HG03521 (cell line): ENCODE measurements around the gene MMP10.
"Not testable (repeated sequence)": the region's sequence is repeated elsewhere in the genome, so short reads cannot be mapped to it uniquely, and the experiment has no call there.

Experiments
- ATAC-seq: cut with Tn5 transposase; IDR thresholded peaks from one replicate; pipeline ENCODE4 v1.9.1; 2021; ENCODE audit warnings: mild to moderate bottlenecking, moderate library complexity; ENCODE audit not compliant: unreplicated experiment

Gene MMP10

DNA sequence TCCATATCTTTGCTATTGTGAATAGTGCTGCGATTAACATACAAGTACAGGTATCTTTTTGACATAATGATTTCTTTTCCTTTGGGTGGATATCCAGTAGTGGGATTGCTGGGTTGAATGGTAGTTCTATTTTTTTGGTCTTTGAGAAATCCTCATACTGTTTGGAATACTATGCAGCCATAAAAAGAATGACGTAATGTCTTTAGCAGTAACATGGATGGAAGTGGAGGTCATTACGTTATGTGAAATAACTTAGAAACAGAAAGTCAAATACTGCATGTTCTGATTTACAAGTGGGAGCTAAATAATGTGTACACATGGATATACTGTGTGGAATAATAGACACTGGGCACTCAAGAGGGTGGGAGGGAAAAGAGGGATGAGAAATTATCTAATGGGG, 4.0 kb upstream of the MMP10 start:
- no peak for ATAC-seq

DNA sequence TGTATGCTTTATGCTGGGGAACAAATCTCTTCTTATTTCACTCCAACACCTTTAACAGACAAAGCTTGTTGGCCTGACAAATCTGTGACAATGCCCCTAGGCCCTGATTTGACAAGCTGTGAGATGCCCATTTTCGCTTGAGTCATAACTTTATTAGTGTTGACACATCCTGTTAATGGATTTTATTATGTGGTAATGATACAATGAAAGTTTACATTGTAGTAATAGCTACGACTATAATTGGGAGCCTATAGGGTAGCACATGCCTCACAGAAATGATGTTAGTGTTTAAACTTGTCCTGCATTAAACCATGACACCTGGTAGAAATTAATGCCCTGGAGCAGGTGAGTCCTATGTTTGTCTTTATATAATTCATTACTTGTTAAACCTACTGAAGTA, 3.3 kb upstream of the MMP10 start:
- no peak for ATAC-seq

DNA sequence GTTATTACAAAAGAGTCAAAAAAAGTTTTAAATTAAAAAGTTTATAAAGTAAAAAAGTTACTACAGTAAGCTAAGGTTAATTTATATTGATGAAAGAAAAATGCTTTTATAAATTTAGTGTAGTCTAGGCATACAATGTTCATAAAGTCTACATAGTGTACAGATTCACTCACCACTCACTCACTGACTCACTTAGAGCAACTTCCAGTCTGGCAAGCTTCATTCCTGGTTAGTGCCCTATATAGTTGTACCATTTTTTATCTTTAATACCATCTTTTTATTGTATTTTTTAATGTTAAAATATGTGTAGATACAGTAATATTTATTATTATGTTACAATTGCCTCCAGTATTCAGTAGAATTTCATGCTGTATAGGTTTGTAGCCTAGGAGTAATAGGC, 2.6 kb upstream of the MMP10 start:
- ATAC-seq, result no peak

DNA sequence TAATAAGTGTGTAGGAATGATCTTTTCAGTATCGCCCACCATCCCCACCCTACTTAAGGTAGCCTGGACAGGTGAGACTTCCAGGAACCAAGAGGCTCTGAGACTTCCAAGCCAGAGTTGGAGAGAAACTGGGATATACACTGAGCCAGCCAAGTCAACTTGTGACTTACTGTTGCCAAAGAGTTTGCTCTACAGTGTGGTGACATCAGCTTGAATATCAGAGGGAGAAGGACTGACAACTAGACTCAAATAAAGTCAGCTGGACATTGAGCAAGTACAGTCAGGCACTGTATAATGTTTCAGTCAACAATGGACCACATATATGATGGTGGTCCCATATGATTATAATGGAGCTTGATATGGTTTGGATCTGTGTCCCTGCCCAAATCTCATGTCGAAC, 1.2 kb upstream of the MMP10 start:
- ATAC-seq, result no peak

DNA sequence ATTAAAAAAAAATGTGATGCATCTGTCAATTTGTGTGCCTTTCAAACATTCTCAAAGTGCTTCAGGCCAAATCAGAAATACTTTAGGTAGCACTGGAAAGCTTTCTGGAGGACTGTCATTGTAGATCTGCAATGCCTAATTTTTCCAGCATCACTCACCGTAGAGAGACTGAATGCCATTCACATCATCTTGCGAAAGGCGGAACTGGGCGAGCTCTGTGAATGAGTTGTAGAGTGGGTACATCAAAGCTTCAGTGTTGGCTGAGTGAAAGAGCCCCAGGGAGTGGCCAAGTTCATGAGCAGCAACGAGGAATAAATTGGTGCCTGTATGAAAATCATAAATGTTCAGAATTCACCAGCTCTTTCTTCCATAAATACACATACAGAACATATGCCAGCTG, 4.0 kb downstream of the MMP10 start:
- ATAC-seq, result no peak

DNA sequence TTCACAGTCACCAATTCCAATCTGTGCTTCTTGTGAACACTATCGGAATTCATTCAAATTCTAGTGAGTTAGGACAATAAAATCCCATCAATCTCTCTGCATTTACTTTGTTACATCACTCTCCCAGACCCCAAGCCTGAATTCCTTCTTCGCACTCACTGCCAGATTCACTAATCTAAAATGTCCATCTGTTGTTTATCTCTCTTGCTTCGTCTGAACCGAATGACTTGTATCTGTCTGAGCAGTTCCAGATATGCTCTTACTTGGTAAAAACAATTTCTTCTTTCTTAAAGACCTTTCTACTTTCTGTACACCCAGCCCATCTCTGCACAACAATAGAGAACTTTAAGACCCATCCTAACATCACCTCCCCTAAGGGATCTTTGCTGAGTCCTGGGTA, 7.0 kb downstream of the MMP10 start:
- ATAC-seq, result no peak

DNA sequence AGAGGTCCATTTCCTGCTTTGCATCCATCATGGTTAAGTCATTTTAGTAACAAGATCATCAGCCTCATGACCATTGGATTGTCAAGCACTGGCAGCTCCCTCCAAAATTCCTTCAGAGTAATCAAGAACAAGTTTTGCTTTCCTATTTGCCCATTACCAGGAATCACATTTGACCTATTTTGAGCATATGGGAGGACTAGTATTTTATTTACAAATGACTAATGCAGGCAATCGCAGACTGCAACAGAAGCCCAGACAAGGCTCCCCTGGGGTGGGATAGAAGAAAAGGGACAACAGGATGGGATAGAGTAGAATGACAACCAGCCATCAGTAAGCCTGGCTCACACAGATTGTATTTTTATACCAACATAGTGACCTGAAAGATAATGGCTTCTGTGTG, 9.1 kb downstream of the MMP10 start:
- ATAC-seq, result no peak

DNA sequence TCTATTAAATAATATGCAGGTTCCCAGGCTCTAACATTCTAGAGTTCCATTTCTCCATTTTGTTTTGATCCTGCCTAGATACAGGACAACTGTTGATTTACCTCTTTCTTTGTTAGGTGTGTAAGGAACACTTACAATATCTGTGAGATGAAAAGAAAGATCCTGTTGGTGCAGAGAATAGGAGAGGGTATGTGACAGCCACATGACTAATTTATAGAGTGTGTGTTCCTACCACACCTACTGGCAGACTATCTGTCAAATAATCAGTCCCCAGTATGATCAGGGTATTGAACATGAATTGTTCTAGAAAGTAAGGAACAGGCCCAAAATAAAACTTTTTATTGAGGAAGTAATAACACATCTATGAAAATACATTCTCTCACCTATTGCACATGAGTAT, 10.2 kb downstream of the MMP10 start:
- no peak for ATAC-seq

DNA sequence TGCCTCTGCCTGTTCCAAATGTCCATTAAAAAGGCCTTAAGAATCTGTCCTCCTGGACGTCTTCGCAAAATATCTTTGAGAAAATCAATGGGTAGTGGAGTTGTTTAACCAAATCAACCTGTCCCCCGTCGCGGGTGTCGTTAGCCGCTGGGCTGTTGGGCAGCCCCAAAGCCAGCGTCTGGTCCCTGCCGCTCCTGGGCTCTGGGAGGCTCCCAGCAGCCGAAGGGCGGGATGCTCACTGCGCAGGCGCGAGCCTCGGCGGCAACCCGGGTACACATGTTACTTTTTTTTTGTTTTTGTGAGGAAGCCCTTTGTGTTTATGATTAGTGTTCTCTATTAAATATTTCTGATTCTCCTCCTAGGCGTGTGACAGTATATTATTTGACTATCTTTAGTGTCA, 12.6 kb downstream of the MMP10 start:
- no peak for ATAC-seq

DNA sequence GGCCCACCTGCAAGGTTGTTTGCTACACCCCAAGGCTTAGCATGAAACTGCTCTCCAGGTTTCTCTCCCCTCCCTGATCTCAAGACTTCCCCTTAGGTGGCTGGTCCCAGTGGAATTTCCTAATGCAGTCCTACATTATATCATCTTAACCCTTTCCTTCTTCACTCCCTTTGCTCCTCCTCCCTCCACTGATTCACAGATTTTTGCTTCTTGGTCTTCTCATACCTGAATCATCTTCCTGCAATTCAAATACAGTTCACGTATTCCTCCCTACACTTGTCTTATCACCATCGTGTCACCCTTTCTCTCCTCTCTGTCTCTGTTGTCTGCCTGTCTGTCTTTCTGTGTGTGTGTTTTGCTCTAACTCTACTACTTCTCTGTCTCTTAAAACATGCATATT, 17.0 kb downstream of the MMP10 start:
- no peak for ATAC-seq

DNA sequence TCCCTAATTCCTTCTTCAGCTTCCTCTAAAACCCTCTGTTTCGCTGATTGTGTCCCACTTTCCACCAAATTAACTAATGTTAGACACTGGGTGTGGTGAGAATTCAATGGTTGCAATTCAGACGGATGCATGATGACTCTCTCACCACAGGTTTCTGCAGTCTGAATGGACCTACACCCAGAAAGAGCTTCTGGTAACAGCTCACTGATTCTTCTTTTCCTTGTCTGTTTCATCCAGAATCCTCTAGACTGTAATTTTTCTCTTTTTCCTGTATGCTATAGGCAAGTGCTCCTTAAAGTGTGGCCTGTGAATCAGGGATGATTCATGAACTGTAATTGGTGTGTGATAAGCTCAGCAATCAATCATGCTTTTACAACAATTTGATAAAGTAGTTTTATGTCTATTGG, 18.1 kb downstream of the MMP10 start:
- ATAC-seq, result no peak

DNA sequence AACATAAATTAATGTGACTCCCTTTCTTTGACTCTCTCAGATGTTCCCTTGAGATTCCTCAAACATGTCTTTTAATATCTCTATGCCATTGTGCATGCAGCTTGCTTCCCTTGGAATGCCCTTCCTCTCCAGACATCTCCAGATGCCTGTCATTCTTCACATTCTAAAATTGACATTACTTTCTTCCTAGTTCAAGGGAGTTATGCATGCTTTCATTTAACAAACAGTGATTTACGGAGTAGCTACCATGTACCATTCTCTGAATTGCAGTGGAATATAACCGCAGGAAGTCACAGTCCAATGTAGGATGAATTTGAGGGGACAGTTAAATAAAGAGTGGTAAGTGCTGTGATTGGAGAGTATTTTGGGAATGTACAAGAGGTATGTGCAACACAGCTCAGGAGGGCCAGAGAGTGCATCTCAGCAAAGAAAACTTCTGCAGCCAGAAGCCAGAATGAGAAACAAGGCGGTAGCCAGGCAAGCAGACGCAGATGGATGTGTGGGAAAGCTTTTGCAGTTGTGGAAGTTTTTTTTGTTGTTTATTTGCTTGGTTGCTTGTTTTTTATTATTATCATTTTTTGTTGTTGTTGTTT, 18.7 kb downstream of the MMP10 start:
- ATAC-seq, result no peak

DNA sequence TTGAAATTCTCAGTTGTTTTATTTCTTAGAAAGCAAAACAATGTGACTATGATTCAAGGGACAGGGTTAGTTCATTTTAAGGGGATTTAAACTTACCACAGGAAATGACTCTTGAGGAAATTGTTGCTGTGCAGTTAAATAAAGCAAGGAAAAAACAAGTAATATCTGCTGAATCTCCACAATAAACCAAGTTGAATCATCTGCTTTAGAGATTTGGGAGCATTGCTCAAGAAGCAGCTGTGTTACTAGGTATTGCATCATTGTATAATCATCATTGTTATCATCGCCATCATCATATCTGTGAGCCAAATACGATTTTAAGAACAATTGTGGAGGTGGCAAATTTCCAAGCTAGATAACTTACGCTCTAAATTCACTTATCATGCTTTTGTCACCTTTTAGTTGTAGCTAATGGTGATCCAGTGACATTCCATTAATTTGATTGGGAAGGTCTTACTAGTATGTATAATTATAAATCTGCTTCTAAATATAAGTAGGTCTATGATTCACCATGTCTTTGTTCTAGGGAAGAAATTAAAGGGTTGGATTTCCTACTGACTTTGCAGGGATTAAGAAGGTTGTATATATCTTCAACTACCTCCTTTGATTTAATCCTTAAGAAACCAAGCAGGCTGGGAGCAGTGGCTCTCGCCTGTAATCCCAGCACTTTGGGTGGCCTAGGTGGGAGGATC, 19.9 kb downstream of the MMP10 start:
- no peak for ATAC-seq

DNA sequence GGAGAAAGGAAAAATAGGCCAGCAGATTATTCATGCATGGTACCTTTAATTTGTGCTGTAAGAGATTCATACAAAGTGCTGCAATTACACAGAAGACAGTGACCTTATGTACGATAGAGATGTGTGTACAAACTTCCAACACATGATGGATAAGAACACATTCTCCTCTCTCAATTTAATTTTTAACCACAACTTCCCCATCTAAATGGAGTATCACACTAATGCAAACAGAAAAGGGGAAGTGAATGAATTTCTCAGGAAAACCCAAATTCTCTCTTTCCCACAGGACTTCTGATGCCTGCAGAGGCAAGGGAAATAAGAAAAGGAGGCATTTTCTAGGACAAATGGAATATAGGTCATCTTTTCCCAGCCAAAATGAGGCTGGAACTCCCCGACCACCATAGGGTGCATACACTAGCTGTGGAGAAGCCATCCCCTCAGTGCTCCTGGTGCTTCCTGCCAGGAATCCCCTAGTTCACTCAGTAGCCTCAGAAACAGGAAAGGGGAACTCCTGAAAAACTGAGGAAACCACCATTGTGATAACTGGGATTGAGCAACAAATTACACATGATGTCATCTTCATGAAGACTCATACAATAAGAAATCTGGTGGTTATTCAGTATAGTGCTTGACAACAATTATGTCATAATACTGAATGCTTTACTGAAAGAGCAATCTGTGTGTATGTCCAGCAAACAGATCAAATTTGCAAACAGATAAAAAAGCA, 22.4 kb downstream of the MMP10 start:
- no peak for ATAC-seq

DNA sequence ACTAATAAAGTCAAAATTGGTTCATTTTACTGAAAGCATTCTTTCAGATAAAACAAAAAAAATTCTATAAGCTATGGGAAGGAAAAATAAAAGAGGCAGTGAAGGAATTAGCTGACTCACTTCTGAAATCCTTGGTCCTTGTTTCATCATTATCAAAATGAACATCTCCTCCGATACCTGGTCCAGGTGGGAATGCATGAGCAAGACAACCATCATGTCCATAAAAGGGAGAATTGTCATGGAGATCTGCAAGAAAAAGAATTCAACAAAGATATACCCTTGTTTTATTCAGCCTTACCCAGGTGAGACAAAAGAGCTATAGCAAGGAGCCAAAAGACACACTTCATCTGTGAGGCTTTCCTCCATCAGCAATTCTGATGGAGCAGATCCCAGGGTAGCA, 27.2 kb downstream of the MMP10 start:
- ATAC-seq, result no peak

DNA sequence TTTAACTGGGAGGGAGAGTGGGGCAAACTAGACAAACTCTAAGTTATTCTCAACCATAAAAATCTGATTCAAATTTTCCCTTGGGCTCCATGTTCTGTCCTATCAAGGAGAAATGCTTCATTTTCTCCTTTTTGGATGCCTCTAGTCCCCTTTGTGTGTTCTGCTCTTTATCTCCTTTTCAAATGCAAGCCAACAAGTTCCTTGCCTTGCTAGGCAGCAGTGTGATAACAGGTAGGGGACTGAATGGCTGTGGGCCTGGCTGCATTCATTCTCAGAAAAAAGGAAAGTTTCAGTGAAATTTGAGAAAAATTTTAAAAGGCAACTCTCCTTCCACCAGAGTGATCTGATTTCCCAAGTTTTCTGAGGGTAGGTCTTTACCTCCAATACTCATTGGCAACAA, 28.8 kb downstream of the MMP10 start:
- ATAC-seq, result no peak

DNA sequence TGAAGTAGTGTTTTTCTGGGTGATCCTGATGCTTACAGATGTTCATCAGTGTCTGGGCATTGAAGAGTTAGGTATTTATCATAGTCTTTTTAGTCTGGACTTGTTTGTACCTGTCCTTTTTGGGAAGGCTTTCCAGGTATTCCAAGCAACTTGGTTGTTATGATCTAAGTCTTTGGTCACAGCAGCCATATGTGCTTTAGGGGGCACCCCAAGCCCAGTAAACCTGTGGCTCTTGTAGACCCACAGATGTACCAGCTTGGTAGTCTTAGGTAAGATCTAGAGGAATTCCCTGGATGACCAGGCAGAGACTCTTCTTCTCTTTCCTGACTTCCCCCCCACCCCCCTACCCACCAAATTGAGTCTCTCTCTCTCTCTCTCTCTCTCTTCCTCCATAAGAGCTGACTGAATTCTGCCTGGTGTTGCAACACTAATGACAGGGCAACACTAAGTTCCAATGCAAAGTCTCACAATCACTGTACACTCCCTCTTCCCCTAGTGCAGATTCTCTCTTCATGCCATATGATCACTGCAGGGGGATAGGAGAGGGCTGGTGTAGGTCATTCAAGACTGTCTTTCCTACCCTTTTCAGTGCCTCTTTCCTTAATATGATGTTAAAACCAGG, 31.2 kb downstream of the MMP10 start:
- ATAC-seq, result no peak

DNA sequence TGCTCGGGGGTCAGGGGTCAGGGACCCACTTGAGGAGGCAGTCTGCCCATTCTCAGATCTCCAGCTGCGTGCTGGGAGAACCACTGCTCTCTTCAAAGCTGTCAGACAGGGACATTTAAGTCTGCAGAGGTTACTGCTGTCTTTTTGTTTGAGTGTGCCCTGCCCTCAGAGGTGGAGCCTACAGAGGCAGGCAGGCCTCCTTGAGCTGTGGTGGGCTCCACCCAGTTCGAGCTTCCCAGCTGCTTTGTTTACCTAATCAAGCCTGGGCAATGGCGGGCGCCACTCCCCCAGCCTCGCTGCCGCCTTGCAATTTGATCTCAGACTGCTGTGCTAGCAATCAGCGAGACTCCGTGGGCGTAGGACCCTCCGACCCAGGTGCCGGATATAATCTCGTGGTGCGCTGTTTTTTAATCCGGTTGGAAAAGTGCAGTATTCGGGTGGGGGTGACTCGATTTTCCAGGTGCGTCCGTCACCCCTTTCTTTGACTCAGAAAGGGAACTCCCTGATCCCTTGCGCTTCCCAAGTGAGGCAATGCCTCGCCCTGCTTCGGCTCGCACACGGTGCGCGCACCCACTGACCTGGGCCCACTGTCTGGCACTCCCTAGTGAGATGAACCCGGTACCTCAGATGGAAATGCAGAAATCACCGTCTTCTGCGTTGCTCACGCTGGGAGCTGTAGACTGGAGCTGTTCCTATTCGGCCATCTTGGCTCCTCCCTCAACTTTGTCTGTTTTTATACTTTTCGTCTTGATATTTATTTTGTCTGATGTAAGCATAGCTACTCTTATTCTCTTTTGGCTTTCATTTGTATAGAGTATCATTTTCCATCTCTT, 33.5 kb downstream of the MMP10 start:
- ATAC-seq, result not testable (repeated sequence)

DNA sequence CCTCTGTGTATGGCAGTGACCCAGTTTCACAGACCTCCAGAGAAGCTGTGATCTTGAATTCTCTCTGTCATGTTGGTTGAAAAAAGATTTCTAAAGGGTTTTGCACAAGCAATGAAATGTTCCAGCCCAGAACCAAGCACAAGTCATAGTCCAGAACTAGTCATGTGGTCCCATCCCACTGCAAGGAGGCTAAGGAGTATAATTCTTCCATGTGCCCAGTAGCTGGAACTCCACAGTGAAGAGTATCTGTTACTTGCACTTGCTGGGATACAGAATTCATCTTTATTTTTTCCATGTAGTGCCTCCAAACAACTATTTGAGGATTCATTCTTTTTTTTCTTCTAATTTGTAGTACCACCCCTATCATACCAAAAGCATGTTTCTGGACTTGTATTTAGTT, 45.8 kb downstream of the MMP10 start:
- ATAC-seq, result no peak

DNA sequence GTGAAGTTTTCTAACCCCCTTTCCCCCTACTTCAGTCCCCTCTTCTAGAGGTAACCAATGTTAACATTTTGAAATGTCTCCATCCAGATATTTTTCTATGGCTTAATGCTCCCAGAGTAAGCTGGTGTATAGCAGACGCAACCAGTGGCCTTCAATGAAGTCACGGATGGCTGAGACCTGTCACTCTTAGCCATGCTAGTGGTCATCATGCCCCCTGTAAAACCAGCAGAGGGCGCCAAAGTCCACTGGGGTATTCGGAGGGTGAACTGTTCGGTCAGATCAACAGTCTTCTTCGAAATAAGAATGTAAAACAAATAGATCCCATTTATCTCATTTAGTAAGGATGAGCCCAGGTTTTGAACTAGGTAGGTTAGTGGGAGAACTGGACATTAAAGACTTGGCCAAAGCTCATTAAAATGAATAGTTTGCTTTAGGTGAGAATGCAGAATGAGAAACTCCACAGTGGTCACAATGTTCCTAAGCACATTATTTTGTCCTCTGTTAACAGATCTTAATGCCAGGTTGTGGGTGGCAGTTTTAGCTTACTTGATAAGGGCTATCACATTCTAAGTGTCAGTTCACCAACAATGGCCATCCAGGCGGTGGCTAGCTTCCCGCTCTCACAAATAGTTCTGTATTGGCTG, 47.1 kb downstream of the MMP10 start:
- ATAC-seq, result peak; percentile 91

DNA sequence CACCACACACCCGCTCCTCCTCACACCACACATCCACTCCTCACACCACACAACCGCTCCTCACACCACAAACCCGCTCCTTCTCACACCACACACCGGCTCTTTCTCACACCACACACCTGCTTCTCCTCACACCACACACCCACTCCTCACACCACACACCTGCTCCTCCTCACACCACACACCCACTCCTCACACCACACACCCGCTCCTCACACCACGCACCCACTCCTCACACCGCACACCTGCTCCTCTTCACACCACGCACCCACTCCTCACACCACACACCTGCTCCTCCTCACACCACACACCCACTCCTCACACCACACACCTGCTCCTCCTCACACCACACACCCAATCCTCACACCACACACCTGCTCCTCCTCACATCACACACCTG, 49.5 kb downstream of the MMP10 start:
- ATAC-seq, result not testable (repeated sequence)
